HEK293 (cell line): Measurements from ENCODE around the gene SFT2D1.

ENCODE experiments used
- CTCF ChIA-PET: fragments of 350-600 bp; formaldehyde crosslinking; extraction: SDS; loops from one replicate; lab custom pipeline; 2021; ENCODE audit warnings: antibody characterized with exemption; lab: Yijun Ruan, JAX
- POLR2A ChIA-PET: fragments of 300-600 bp; formaldehyde crosslinking; extraction: SDS; loops from one replicate; lab custom pipeline; 2020; ENCODE audit warnings: antibody characterized with exemption, inconsistent platforms; lab: Yijun Ruan, JAX
- H3K27ac ChIP-seq: fragments of 200-500 bp; sonication (Bioruptor generic); 2 replicates; pipeline ENCODE4 v1.5.1; 2014; ENCODE audit warnings: low read depth, low read length, control low read depth, inconsistent platforms; ENCODE audit errors: extremely low read depth
- H3K36me3 ChIP-seq, 2 experiments: fragments of 200-500 bp in 1 of 2; sonication (Bioruptor generic) in 1 of 2; 1 replicate in 1 of 2; 2 replicates in 1 of 2; pipeline ENCODE4 v1.5.1; 2014 to 2017; ENCODE audit warnings: inconsistent platforms in 2 of 2, low read length in 2 of 2; ENCODE audit not compliant: control insufficient read depth in 2 of 2, insufficient read depth in 1 of 2
- H3K4me1 ChIP-seq: fragments of 200-500 bp; sonication (Bioruptor generic); 2 replicates; pipeline ENCODE4 v1.5.1; 2014; ENCODE audit warnings: mild to moderate bottlenecking, low read length, inconsistent platforms; ENCODE audit not compliant: control insufficient read depth, insufficient read depth
- H3K4me3 ChIP-seq: 2 replicates; pipeline ENCODE4 v1.5.1; 2011; ENCODE audit warnings: low read depth, mild to moderate bottlenecking, control low read depth, low read length, moderate library complexity
- H3K9me3 ChIP-seq: fragments of 200-500 bp; sonication (Bioruptor generic); 2 replicates; pipeline ENCODE4 v1.5.1; 2014; ENCODE audit warnings: low read depth, low read length, inconsistent platforms; ENCODE audit not compliant: control insufficient read depth, insufficient read depth
- AEBP2 ChIP-seq: fragments of 450-650 bp; formaldehyde crosslinking; IDR thresholded peaks from 2 replicates; pipeline ENCODE4 v1.5.1; 2016; ENCODE audit warnings: missing biosample characterization, missing genetic modification characterization, borderline replicate concordance
- ELK4 ChIP-seq: IDR thresholded peaks from 2 replicates; pipeline ENCODE4 v1.6.1; 2011; ENCODE audit warnings: mild to moderate bottlenecking, low read depth, low read length, borderline replicate concordance
- HOXD13 ChIP-seq: sonication (generic); formaldehyde crosslinking; IDR thresholded peaks from 2 replicates; pipeline ENCODE4 v1.8.0; 2022; ENCODE audit warnings: missing genetic modification reagents, borderline replicate concordance
- MEIS1 ChIP-seq: sonication (generic); formaldehyde crosslinking; IDR thresholded peaks from 2 replicates; pipeline ENCODE4 v1.8.1; 2022; ENCODE audit warnings: missing genetic modification reagents, mild to moderate bottlenecking, borderline replicate concordance
- MYNN ChIP-seq: fragments of 450-650 bp; formaldehyde crosslinking; IDR thresholded peaks from 2 replicates; pipeline ENCODE4 v1.5.1; 2016; ENCODE audit warnings: missing biosample characterization, missing genetic modification characterization, borderline replicate concordance
- OSR2 ChIP-seq: fragments of 450-650 bp; formaldehyde crosslinking; IDR thresholded peaks from 2 replicates; pipeline ENCODE4 v1.5.1; 2016; ENCODE audit warnings: missing biosample characterization, missing genetic modification characterization
- TSHZ1 ChIP-seq: fragments of 450-650 bp; formaldehyde crosslinking; IDR thresholded peaks from 2 replicates; pipeline ENCODE4 v1.5.1; 2016; ENCODE audit warnings: missing biosample characterization, missing genetic modification characterization, borderline replicate concordance
- ZBTB11 ChIP-seq: fragments of 450-650 bp; formaldehyde crosslinking; conservative IDR thresholded peaks from 2 replicates; pipeline ENCODE4 v1.5.1; 2016; ENCODE audit warnings: low read depth, missing biosample characterization, missing genetic modification characterization
- ZBTB20 ChIP-seq: fragments of 450-650 bp; formaldehyde crosslinking; IDR thresholded peaks from 2 replicates; pipeline ENCODE4 v1.5.1; 2016; ENCODE audit warnings: missing biosample characterization, missing genetic modification characterization
- ZFP41 ChIP-seq: fragments of 450-650 bp; formaldehyde crosslinking; IDR thresholded peaks from 2 replicates; pipeline ENCODE4 v1.5.1; 2016; ENCODE audit warnings: missing biosample characterization, missing genetic modification characterization, borderline replicate concordance
- ZFP69B ChIP-seq: fragments of 450-650 bp; formaldehyde crosslinking; IDR thresholded peaks from 2 replicates; pipeline ENCODE4 v1.5.1; 2016; ENCODE audit warnings: missing biosample characterization, missing genetic modification characterization
- ZNF155 ChIP-seq: fragments of 450-650 bp; formaldehyde crosslinking; IDR thresholded peaks from 2 replicates; pipeline ENCODE4 v1.5.1; 2016; ENCODE audit warnings: missing biosample characterization, missing genetic modification characterization
- ZNF16 ChIP-seq: fragments of 450-650 bp; formaldehyde crosslinking; IDR thresholded peaks from 2 replicates; pipeline ENCODE4 v1.5.1; 2016; ENCODE audit warnings: low read depth, missing biosample characterization, missing genetic modification characterization
- ZNF202 ChIP-seq: fragments of 450-650 bp; formaldehyde crosslinking; IDR thresholded peaks from 2 replicates; pipeline ENCODE4 v1.5.1; 2016; ENCODE audit warnings: missing biosample characterization, missing genetic modification characterization, borderline replicate concordance
- ZNF214 ChIP-seq: fragments of 450-650 bp; formaldehyde crosslinking; IDR thresholded peaks from 2 replicates; pipeline ENCODE4 v1.5.1; 2017; ENCODE audit warnings: missing biosample characterization, mild to moderate bottlenecking, missing genetic modification characterization, borderline replicate concordance
- ZNF223 ChIP-seq: fragments of 450-650 bp; formaldehyde crosslinking; IDR thresholded peaks from 2 replicates; pipeline ENCODE4 v1.5.1; 2016; ENCODE audit warnings: missing biosample characterization, missing genetic modification characterization
- ZNF248 ChIP-seq: fragments of 450-650 bp; formaldehyde crosslinking; IDR thresholded peaks from 2 replicates; pipeline ENCODE4 v1.5.1; 2017; ENCODE audit warnings: missing biosample characterization, missing genetic modification characterization
- ZNF354C ChIP-seq: fragments of 450-650 bp; formaldehyde crosslinking; IDR thresholded peaks from 2 replicates; pipeline ENCODE4 v1.5.1; 2016; ENCODE audit warnings: missing biosample characterization, missing genetic modification characterization, low read depth, borderline replicate concordance
- ZNF404 ChIP-seq: fragments of 450-650 bp; formaldehyde crosslinking; IDR thresholded peaks from 2 replicates; pipeline ENCODE4 v1.5.1; 2017; ENCODE audit warnings: missing biosample characterization, missing genetic modification characterization
- ZNF473 ChIP-seq: fragments of 450-650 bp; formaldehyde crosslinking; IDR thresholded peaks from 2 replicates; pipeline ENCODE4 v1.5.1; 2017; ENCODE audit warnings: missing biosample characterization, missing genetic modification characterization
- ZNF555 ChIP-seq: fragments of 450-650 bp; formaldehyde crosslinking; conservative IDR thresholded peaks from 2 replicates; pipeline ENCODE4 v1.5.1; 2017; ENCODE audit warnings: missing biosample characterization, mild to moderate bottlenecking, missing genetic modification characterization, inconsistent platforms
- ZNF560 ChIP-seq: fragments of 450-650 bp; formaldehyde crosslinking; IDR thresholded peaks from 2 replicates; pipeline ENCODE4 v1.5.1; 2017; ENCODE audit warnings: missing biosample characterization, missing genetic modification characterization, borderline replicate concordance
- ZNF639 ChIP-seq: fragments of 450-650 bp; formaldehyde crosslinking; IDR thresholded peaks from 2 replicates; pipeline ENCODE4 v1.5.1; 2016; ENCODE audit warnings: missing biosample characterization, missing genetic modification characterization
- ZNF658 ChIP-seq: fragments of 450-650 bp; formaldehyde crosslinking; IDR thresholded peaks from 2 replicates; pipeline ENCODE4; 2016; ENCODE audit warnings: missing biosample characterization, missing genetic modification characterization

SFT2D1 gene

GRCh38 chr6:166365221-166365620 lies 22.9 kb upstream of the SFT2D1 start:
- POLR2A ChIA-PET: no interaction called here
- no peak for TF ChIP-seq ZNF555
- no peak for TF ChIP-seq ZNF560
- no peak for TF ChIP-seq OSR2 (tag by site-specific recombination)
- TF ChIP-seq HOXD13 (CRISPR knock-in tag): no peak
- TF ChIP-seq ZNF658: no peak
- no peak for TF ChIP-seq ZFP41 (tag by site-specific recombination)
- TF ChIP-seq ZNF404 (tag by site-specific recombination): no peak
- no peak for TF ChIP-seq ZNF155
- TF ChIP-seq MYNN (tag by site-specific recombination): no peak
- TF ChIP-seq AEBP2 (tag by site-specific recombination): no peak
- TF ChIP-seq ZBTB11 (tag by site-specific recombination): no peak
- TF ChIP-seq ZNF639: no peak
- TF ChIP-seq ZNF223 (tag by site-specific recombination): no peak
- no peak for TF ChIP-seq ZBTB20 (tag by site-specific recombination)
- TF ChIP-seq TSHZ1: no peak
- TF ChIP-seq ZNF248 (tag by site-specific recombination): no peak
- no peak for TF ChIP-seq ZFP69B (tag by site-specific recombination)
- Histone ChIP-seq H3K27ac (no peak overlapping the region), H3K36me3 (peaks cover 3 to 42% of the 10 kb centered on the region in 2 experiments), H3K4me3 (no peak overlapping the region), H3K4me1 (no peaks in the 10 kb centered on the region), H3K9me3 (no peaks in the 10 kb centered on the region)
- CTCF ChIA-PET: interaction anchor here (2.2 kb wide), 1 partner anchor 16 kb away, joined by 9 read pairs; no protein-coding TSS in a partner anchor

- Histone ChIP-seq H3K36me3 (peaks cover 3 to 42% of the 10 kb centered on the region in 2 experiments), H3K9me3 (no peaks in the 10 kb centered on the region), H3K27ac (no peak overlapping the region), H3K4me3 (no peak overlapping the region), H3K4me1 (no peaks in the 10 kb centered on the region)
- TF ChIP-seq ZNF214 (no peak), ZNF16 (tag by site-specific recombination) (no peak), ZNF354C (no peak), ZNF473 (tag by site-specific recombination) (no peak), ZNF202 (tag by site-specific recombination) (no peak), MEIS1 (CRISPR knock-in tag) (no peak), ELK4 (no peak)
- ChIA-PET POLR2A (no interaction called here), CTCF (interaction anchor here (2.2 kb wide), 1 partner anchor 17 kb away, joined by 9 read pairs; no protein-coding TSS in a partner anchor)
Measured at GRCh38 chr6:166364456-166364855, 22.1 kb upstream of the SFT2D1 start.
